Parathyroid adenoma (tissue), 2 donors: Measurements from ENCODE around the gene ESYT3.

ENCODE experiments used
- H2AFZ ChIP-seq: fragments of 300-600 bp; sonication (generic); one replicate; pipeline ENCODE4 v1.7.0; 2017; ENCODE audit warnings: antibody characterized with exemption, mild to moderate bottlenecking
- H3K27ac ChIP-seq: fragments of 300-600 bp; sonication (generic); one replicate; pipeline ENCODE4 v1.7.0; 2017
- H3K27me3 ChIP-seq: fragments of 300-600 bp; sonication (generic); one replicate; pipeline ENCODE4 v1.7.0; 2017; ENCODE audit warnings: low read length; ENCODE audit not compliant: control insufficient read depth, insufficient read depth
- H3K36me3 ChIP-seq: fragments of 300-600 bp; sonication (generic); one replicate; pipeline ENCODE4 v1.7.0; 2017; ENCODE audit warnings: low read length; ENCODE audit not compliant: control insufficient read depth, insufficient read depth
- H3K4me1 ChIP-seq: fragments of 300-600 bp; sonication (generic); one replicate; pipeline ENCODE4 v1.7.0; 2017; ENCODE audit warnings: control low read depth
- H3K4me2 ChIP-seq: fragments of 300-600 bp; sonication (generic); one replicate; pipeline ENCODE4 v1.7.0; 2017; ENCODE audit warnings: low read length
- H3K4me3 ChIP-seq: fragments of 300-600 bp; sonication (generic); one replicate; pipeline ENCODE4 v1.7.0; 2017; ENCODE audit warnings: low read depth, low read length
- H3K79me2 ChIP-seq: fragments of 300-600 bp; sonication (generic); one replicate; pipeline ENCODE4 v1.7.0; 2017; ENCODE audit warnings: control low read depth
- H3K9ac ChIP-seq: fragments of 300-600 bp; sonication (generic); one replicate; pipeline ENCODE4 v1.7.0; 2017; ENCODE audit warnings: mild to moderate bottlenecking
- H3K9me3 ChIP-seq: fragments of 300-600 bp; sonication (generic); one replicate; pipeline ENCODE4 v1.7.0; 2017; ENCODE audit warnings: low read length; ENCODE audit not compliant: control insufficient read depth
- CTCF ChIP-seq: fragments of 300-600 bp; sonication (generic); IDR thresholded peaks from one replicate; pipeline ENCODE4 v1.7.0; 2017; ENCODE audit warnings: antibody characterized with exemption, mild to moderate bottlenecking
- donor health status: primary hyperparathyroidism.

ESYT3 gene

GRCh38 chr3:138390582-138390932 is 43.9 kb upstream of the ESYT3 start:
- Histone ChIP-seq H3K4me2 (no peak overlapping the region), H2AFZ (no peak overlapping the region), H3K36me3 (no peaks in the 10 kb centered on the region), H3K4me1 (no peaks in the 10 kb centered on the region), H3K4me3 (no peak overlapping the region), H3K27ac (no peak overlapping the region), H3K79me2 (peaks cover 31% of the 10 kb centered on the region), H3K27me3 (no peaks in the 10 kb centered on the region), H3K9me3 (no peaks in the 10 kb centered on the region), H3K9ac (no peak overlapping the region)
- no peak for TF ChIP-seq CTCF

DNA sequence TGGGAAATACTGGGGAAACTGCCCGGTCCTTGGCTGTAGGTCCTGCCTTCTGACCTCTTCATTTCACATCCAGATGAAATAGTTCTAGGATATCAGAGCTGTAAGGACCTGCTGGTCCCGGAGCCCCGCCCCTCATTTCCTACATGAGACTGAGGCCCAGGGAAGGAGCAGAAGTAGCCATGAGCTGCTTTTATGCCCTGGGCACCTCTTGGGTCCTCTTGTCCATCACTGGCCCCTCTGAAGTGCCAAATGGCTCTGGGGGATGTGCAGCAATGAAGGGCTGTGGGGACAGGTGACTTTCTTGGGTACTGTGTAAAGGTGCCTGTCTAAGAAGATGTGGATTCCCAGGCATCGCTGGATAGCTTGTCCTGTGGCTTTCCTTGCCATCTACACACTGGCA is 40.3 kb upstream of the ESYT3 start:
- no peak for TF ChIP-seq CTCF
- no peak overlapping the region for H2AFZ ChIP-seq
- no peaks in the 10 kb centered on the region for H3K36me3 ChIP-seq
- H3K4me1 ChIP-seq, result no peaks in the 10 kb centered on the region
- no peak overlapping the region for H3K4me2 ChIP-seq
- no peaks in the 10 kb centered on the region for H3K27me3 ChIP-seq
- H3K9ac ChIP-seq, result no peak overlapping the region
- no peak overlapping the region for H3K27ac ChIP-seq
- no peaks in the 10 kb centered on the region for H3K9me3 ChIP-seq
- peaks cover 8% of the 10 kb centered on the region for H3K79me2 ChIP-seq
- no peak overlapping the region for H3K4me3 ChIP-seq

GRCh38 chr3:138394686-138395085 is 39.7 kb upstream of the ESYT3 start:
- no peak for TF ChIP-seq CTCF
- H3K4me2 ChIP-seq, result no peak overlapping the region
- no peak overlapping the region for H3K27ac ChIP-seq
- H3K27me3 ChIP-seq, result no peaks in the 10 kb centered on the region
- H3K4me3 ChIP-seq, result no peak overlapping the region
- no peaks in the 10 kb centered on the region for H3K4me1 ChIP-seq
- H3K9ac ChIP-seq, result no peak overlapping the region
- peaks cover 4% of the 10 kb centered on the region for H3K79me2 ChIP-seq
- H2AFZ ChIP-seq, result no peak overlapping the region
- no peaks in the 10 kb centered on the region for H3K36me3 ChIP-seq
- no peaks in the 10 kb centered on the region for H3K9me3 ChIP-seq

GRCh38 chr3:138395865-138396751 is 38.3 kb upstream of the ESYT3 start:
- Histone ChIP-seq H3K27ac (no peak overlapping the region), H3K9ac (no peak overlapping the region), H2AFZ (no peak overlapping the region), H3K36me3 (no peaks in the 10 kb centered on the region), H3K4me2 (no peak overlapping the region), H3K27me3 (no peaks in the 10 kb centered on the region), H3K9me3 (no peaks in the 10 kb centered on the region), H3K4me3 (no peak overlapping the region), H3K79me2 (peaks cover 2% of the 10 kb centered on the region), H3K4me1 (no peaks in the 10 kb centered on the region)
- no peak for TF ChIP-seq CTCF
